Fibroblast of skin of back (primary cell): ENCODE data around the gene RNF112.

ENCODE experiments used
- DNase-seq: peaks from one replicate; pipeline ENCODE4 v3.0.0-alpha.2; 2013

Gene RNF112

DNA sequence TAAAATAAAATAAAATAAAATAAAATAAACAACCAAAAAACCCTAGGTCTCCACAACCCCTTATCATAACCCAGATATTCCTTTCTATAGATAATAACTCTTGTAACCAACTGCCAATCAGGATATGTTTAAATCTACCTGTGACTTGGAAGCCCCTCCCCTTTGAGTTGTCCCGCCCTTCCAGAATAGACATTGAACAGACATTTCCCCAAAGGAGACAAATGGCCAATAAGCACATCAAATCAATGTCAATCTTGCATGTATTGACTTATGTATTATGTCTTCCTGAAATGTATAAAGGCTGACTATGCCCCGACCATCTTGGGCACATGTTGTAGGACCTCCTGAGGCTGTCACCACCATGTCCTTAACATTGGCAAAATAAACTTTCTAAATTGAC lies 34.2 kb upstream of the RNF112 start:
- no peak for DNase-seq

DNA sequence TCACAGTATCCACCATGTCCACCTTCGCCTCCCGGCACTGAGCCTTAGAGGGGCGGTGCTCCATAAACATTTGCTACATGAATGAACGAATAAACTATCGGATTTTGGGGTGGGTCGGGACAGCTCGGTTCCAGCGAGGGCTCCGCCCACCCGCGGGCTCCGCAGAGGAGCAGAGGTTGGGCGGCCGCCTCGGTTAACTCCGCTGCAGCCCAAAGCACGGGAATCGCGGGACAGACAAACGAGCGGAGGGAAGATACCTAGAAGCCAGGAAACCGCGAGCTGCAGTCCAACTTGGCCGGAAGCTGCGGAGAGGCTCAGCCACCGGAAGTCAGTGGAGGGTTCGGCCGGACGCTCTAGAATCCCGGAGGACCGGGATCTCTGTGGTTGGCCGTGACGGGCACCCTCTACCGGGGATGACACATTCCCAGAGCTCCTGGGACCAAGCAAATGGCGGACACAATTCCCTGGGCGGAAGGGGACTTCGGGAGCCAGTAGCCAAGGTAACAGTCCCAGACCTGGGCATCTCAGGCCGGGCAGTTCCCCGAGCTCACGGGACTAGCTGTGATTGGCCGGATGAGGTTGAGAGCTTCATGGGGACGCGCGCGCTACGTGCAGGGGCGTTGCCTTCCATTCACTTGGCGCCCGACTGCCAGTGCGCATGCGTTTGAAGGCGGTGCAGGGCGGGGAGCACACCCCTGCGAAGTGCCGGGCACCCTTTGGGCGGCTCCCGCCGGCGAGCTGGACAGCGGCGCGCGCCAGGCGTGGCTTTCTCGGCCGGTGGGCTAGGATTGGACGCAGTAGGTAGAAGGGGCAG lies 33.2 kb upstream of the RNF112 start:
- DNase-seq = peak; percentile 99

DNA sequence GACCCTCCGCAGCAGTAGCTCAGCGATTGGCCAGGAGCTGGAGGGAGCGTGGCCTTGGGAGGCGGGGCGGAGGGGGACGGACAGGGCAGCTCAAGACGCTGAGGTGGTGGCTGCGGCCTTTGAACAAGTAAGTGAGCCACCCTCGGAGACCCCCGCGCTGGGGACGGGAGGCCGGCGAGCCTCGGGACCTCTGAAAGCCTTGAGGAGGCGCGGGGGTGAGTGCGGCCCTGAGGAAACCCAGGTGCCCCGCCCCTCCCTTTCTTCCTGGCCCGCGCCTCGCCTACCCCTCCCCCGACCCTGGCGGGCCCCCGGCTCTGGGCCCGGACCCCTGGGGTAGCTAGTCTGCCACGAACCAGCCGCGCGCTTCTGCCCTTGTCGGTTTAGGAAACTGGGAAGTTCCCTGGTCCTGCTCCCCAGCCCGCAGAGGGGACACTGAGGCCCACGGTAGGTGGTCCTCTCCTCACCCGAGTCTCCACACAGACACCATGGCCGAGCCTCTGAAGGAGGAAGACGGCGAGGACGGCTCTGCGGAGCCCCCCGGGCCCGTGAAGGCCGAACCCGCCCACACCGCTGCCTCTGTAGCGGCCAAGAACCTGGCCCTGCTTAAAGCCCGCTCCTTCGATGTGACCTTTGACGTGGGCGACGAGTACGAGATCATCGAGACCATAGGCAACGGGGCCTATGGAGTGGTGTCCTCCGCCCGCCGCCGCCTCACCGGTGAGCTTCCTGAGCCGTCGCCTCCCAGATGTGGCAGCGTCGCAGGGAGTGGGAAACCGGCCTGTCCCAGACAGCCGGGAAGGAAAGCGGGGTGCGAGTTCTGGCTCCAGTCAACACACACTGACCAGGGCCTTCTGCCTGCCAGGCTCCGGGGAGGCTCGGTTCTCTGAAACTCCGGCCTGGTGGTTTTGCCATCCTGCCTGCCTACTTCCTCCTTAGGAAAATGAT lies 32.3 kb upstream of the RNF112 start, which contains the start of gene MAPK7:
MAPK7 (plus strand) TSS at position 83 of the 945 bp plus-strand sequence; CDS start at position 486, 403 bp downstream.
- no peak for DNase-seq

DNA sequence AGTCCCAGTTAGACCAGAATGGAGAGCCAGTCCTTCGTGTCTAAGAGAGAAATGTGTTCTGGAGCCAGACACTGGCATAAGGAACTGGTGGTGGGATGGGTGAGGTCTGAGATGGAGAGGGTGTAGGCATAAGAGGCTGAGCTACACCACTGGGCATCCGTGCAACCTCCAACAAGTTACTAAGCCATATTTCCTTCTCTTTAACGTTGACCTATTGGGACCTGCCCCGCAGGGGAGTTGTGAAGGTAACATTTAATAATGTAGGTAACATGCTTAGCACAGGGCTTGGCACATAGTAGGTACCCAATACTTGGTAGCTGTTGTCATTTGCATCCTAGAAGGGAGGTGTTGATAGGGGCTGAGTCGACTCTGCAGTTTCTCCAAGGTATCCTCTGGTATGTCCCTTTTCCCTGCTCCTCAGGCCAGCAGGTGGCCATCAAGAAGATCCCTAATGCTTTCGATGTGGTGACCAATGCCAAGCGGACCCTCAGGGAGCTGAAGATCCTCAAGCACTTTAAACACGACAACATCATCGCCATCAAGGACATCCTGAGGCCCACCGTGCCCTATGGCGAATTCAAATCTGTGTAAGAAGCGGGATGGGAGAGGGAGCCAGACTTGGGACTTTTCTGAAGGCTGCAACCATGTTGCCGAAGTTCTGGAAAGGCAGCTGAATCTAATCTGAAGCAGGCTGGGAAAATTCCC lies 31.5 kb upstream of the RNF112 start:
- no peak for DNase-seq

DNA sequence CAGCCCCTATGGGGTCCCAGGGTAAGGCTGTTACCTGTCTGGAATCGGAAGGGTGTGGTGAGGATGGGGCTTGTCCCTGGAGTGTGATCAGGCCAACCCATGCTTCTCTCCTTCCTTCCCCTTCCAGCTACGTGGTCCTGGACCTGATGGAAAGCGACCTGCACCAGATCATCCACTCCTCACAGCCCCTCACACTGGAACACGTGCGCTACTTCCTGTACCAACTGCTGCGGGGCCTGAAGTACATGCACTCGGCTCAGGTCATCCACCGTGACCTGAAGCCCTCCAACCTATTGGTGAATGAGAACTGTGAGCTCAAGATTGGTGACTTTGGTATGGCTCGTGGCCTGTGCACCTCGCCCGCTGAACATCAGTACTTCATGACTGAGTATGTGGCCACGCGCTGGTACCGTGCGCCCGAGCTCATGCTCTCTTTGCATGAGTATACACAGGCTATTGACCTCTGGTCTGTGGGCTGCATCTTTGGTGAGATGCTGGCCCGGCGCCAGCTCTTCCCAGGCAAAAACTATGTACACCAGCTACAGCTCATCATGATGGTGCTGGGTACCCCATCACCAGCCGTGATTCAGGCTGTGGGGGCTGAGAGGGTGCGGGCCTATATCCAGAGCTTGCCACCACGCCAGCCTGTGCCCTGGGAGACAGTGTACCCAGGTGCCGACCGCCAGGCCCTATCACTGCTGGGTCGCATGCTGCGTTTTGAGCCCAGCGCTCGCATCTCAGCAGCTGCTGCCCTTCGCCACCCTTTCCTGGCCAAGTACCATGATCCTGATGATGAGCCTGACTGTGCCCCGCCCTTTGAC lies 30.3 kb upstream of the RNF112 start:
- DNase-seq = no peak

DNA sequence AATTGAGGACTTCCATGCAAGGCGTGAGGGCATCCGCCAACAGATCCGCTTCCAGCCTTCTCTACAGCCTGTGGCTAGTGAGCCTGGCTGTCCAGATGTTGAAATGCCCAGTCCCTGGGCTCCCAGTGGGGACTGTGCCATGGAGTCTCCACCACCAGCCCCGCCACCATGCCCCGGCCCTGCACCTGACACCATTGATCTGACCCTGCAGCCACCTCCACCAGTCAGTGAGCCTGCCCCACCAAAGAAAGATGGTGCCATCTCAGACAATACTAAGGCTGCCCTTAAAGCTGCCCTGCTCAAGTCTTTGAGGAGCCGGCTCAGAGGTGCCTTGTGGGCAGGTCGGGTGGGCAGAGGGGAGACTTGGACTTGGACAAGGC lies 29.7 kb upstream of the RNF112 start:
- DNase-seq = no peak

DNA sequence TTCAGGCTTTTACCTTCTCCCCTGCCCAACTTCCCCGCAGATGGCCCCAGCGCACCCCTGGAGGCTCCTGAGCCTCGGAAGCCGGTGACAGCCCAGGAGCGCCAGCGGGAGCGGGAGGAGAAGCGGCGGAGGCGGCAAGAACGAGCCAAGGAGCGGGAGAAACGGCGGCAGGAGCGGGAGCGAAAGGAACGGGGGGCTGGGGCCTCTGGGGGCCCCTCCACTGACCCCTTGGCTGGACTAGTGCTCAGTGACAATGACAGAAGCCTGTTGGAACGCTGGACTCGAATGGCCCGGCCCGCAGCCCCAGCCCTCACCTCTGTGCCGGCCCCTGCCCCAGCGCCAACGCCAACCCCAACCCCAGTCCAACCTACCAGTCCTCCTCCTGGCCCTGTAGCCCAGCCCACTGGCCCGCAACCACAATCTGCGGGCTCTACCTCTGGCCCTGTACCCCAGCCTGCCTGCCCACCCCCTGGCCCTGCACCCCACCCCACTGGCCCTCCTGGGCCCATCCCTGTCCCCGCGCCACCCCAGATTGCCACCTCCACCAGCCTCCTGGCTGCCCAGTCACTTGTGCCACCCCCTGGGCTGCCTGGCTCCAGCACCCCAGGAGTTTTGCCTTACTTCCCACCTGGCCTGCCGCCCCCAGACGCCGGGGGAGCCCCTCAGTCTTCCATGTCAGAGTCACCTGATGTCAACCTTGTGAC lies 29.1 kb upstream of the RNF112 start:
- no peak for DNase-seq

DNA sequence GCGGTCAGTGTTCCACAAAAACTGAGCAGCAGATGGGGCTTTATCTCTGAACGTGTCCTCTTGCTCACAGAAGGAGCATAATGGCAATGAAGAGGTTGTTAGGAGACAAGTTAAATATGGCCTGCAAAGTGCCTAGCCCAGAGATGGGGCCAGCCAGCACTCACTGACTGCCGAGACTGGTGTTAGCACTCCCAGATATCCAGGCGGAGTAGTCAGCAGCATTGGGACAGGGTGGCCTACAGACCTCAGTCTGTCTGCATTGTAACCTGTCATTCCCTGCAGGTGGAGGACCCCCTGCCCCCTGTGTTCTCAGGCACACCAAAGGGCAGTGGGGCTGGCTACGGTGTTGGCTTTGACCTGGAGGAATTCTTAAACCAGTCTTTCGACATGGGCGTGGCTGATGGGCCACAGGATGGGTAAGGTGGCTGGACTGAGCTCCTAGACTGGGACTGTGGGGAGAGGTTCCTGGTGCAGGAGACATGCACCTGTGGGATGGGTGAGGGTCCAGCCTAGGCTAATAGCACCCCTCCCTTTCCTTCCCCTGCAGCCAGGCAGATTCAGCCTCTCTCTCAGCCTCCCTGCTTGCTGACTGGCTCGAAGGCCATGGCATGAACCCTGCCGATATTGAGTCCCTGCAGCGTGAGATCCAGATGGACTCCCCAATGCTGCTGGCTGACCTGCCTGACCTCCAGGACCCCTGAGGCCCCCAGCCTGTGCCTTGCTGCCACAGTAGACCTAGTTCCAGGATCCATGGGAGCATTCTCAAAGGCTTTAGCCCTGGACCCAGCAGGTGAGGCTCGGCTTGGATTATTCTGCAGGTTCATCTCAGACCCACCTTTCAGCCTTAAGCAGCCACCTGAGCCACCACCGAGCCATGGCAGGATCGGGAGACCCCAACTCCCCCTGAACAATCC lies 28.2 kb upstream of the RNF112 start:
- no peak for DNase-seq

DNA sequence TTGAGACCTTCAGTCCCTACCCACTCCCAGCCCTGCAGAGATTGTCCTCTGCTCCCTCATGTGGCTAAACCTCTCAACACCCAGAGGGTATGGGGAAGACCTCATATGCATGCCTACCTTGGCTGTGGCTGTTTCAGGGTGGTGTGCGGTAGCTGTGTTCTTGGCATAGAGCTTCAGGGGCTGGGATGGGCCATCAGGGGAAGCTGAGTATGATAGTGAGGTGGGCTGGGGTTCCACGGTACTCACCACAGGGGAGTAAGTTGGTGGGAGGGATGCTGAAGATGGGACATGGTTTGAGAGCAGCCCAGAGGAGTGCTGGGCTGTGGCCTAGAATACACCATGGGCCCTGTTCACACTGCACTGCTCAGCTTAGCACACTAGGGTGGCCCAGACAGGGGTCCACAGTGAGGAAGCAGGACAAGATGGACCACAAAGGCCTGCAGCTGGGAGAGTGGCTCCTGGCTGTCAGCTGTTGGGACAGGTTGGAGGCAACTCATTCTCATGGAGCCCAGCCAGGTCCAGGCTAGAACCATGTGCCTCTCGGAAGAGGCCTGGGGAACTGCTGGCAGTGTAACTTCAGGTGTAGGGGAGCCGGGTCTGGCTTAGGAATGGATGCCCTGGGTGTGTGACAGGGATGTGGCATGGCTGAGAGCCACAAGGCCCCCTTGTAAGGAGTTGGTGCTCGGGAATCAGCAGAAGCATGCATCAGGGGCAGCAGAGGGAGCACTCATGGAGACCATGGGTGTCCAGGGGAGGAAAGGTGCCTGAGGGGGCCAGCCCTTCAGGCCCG lies 27.2 kb upstream of the RNF112 start:
- no peak for DNase-seq

DNA sequence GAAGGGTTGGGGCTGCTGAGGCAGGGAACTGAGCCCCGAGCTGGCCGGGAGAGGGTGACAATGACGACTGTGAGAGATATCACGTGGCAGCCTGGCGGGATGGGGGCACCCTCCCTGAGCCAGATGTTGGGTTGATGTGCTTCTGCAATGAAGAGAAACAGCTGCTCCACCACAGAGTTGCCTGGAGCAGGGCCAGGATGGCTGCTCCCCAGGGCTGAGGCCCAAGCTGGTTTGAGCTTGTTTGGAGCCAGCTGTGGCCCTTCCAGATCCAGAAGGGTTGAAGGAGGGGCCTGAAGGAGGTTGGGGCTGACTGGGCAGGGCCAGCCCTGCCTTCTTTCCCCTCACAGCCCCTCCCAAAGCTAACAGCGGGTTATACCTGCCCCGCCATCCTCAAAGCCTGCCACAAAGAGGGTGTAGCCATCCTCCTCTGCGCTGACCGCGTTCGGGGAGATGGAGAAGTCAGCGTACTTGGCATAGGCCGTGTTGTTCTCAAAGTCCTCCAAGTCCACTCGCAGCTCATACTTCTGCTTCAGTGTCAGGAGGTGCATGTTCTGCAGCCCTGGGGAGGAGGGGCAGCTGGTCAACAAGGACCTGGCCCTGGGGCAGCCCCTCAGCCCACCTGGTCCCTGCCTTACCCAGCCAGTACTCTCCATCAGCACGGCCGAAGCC lies 26.2 kb upstream of the RNF112 start:
- DNase-seq = peak; percentile 73

DNA sequence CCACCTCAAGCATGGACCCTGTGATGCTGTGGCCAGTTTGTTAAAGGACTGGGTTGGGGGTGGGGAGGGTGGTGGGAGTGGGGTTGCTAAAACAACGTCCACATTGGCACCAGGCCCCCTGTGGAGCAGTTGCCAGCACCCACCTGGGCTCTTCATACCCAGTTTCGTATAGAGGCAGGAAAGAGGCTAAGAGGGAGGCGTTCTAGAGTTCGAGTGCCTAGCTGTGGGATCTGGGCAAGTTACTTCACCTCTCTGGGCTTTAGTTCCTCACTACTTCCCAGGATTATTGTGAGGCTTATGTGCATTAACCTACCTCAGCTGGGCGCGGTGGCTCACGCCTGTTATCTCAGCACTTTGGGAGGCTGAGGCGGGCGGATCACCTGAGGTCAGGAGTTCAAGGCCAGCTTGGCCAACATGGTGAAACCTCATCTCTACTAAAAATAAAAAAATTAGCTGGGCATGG lies 25.5 kb upstream of the RNF112 start:
- DNase-seq = no peak

DNA sequence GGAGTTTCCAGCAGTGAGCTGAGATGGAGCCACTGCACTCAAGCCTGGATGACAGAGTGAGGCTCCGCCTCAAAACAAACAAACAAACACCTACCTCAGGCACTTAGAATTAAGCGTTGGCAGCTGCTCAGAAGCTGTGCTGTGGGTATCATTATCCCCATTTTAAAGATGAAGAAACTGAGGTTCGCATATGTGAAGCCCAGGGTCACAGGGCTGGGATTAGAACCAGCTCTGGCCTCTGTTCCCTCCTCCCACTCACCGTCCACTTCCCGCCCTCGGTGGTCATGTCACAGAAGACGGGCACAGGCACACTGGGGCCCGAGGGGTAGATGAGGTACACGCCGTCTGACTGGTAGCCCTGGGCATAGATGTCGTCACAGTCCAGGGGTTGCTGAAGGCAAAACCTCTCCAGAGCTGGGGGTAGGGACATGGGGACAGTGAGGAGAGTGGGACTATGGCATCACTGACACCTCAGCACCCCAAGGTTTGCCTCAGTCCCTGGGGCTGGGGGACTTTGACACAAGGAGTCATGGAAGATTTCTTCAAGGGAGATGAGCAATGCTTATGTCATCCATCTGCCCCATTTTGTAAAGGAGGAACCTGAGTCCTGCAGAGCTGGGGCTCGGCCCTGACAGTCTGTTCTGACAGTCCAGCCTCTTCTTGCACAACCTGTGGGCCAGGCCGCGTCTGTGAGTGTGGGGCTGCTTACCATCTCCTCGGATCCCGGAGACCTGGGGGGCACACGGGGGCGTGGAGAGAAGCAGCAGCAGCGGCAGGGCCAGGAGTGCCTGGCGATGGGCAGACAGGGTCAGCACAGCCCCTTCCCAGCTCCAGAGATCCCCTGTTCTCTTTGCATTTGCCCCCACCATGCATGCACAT lies 24.7 kb upstream of the RNF112 start:
- peak; percentile 87 for DNase-seq

DNA sequence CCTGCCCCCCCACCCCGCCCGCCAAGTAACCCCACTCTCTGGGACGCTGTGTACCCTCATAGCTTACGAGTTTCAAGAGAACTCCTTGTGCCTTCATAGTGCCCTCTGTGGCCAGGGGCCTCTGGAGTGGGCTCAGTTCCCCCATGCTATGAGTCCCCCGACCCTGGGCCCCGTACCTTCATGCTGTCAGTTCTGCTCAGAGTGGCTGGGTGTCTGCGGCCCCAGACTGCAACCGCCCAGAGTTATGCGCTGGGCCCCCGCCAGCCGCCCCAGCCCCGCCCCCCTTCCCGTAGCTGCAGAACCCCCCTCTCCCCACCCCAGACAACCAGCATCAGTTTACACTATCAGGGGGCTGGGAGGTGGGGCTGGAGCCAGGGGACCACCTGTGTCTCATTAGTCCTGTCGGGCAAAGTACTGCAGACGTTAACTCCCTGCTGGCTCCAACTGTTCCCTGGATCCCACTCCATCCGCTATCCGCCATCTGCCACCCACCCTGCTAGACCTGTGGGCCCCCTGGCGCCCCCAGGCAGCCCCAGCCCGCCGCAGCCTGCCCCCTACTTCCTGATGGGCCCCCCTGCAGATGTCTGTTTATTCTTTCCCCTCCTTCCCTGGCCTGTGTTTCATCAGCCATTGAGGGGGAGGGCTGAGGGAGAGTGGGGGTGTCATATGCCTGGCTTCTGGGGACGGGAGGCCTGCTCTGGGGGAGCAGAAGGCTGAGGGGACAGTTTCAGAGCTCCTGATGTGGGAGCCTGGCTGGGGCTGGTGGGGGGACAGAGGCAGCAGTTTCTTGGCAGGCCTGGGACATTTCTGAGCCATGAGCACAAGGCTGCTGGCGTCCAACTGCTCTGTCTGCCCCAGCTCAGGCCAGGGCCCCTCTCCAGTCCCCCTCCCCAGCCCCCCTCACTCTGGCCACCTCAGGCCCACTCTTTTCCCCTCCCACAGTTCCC lies 23.8 kb upstream of the RNF112 start, which contains the start of gene MFAP4:
MFAP4 (minus strand) TSS at position 217 of the 947 bp plus-strand sequence; CDS start at position 182, 35 bp downstream.
- peak; percentile 77 for DNase-seq

DNA sequence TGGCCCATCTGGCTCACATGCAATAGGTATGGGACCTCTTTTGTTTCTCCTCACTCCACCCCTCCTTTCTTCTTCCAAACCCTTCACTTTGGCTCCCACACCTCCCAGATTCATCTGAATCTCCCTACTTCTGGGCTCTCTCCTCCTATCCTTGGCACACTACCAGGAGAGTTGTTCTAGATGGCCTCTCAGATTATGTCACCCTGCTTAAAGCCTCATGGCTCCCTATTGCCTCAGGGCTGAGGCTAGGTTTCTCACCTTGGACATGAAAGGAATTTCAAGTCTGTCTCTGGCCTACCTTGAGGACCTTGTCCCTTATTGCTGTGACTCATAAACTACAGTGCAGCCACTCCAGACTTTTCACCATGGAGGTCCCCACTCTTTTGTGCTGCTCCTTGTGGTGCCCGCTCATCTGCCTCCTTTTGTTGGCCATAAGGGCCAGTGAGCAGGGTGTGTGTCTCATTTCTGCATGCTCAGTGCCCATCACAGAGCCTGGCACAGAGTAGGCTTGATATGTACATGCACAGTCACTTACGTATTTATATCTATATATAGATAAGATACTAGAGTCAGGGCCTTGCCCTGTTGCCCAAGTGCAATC lies 23.0 kb upstream of the RNF112 start:
- DNase-seq = peak; percentile 75
